NCI-H2107 treated with DMSO at 0.1 percent for 48 hours (cell line): ENCODE measurements around the gene PAXX.
A peak's percentile ranks its signal among the peaks of the same experiment; 100 is the strongest.

Source experiments
- DNase-seq: peaks from one replicate; lab custom pipeline; 2025; ENCODE audit not compliant: unreplicated experiment; lab: John Stamatoyannopoulos, UW

PAXX gene, protein sequence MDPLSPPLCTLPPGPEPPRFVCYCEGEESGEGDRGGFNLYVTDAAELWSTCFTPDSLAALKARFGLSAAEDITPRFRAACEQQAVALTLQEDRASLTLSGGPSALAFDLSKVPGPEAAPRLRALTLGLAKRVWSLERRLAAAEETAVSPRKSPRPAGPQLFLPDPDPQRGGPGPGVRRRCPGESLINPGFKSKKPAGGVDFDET

DNA sequence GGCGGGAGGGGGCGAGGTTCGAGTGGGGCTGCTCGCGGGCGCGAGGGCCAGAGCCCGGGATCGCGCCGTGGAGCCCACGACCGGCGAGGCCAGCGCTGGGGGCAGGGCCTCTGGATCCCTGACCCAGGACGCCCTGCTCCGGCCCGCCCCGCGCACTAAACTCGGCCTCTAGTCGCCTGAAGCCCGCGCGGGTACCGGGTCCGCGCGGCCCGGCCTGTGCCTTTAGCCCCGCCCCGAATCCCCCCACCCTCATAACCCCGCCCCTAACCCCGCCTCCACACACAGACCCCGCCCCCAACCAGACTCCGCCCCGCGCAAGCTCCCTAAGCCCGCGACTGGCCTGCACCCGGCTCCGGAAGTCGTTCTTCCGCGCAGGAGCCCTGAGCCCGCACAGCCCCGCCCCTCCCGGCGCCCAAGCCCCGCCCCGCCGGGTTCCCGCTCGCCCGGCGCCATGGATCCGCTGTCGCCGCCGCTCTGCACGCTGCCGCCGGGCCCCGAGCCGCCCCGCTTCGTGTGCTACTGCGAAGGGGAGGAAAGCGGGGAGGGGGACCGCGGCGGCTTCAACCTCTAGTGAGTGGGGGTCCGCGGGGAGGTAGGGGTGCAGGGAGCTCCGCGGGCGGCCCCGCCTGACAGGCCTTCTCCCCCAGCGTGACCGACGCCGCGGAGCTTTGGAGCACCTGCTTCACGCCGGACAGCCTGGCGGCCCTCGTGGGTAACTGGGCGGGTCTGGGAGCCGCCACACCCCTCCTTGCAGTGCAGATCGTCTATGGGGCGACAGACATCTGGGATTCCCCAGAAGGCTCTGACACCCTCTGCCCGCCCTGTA lies at the start of gene PAXX:
Gene PAXX, plus strand, starts transcription at position 430 of the 826 bp plus-strand sequence. Its CDS starts 22 bp downstream, at position 452.
- peak; percentile 59 for DNase-seq

DNA sequence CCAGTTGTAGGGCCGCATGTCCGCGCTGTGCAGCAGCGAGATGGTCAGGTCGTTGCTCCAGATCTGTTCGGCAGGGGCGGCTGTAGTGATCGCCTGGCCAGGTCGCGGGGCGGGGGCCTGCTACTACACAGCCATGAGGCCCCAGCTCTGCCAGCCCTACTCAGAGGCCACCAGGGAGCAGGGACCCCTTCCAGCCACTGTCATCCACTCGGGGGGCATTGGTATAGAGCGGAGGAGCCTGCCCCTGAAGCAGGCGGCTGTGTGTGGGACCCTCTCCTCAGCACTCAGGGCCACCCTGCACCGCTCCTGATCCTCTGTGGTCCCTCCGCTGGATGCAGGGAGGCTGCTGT lies 49.4 kb upstream of the PAXX start:
- no peak for DNase-seq

DNA sequence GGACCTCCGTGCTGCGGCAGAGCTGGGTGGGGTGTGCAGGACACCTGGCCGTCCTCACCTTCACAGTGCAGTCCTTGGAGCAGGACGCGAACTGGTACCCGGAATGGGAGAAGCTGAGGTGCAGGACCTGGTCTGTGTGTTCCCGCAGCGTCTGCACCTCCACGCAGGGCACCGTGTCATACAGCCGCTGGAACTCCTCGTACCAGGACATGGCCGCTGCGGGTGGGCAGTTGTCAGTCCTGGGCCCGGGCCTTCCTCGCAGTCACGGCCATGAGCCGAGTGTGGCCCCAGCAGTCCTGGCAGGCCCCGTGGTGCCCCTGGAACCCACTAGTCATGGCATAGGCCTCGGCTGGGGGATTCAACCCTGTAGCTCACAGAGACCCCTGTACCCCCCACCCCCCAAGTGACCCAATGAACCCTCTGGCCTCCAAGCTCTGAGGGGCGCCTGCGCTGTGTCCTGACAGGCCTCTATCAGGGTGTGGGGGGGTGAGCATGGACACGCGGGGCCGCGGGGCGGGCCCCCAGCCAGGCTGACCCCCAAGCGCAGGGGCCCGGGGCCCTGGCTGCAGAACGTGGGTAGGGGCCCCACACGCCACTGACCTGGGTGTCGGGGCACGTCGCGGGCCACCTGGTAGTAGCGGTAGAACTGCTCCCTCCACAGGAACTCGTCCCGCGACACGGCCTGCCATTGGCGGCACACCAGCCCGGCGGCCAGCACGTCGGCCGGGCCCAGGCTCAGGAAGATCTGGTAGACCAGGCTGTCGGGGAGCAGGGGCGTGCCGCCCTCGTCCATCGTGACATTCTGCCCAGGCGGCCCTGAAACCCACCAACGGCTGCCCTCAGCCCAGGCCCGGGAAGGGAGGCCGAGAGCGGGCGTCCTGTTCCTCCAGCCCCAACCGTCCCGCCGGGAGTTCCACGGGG lies 48.7 kb upstream of the PAXX start:
- DNase-seq = no peak

DNA sequence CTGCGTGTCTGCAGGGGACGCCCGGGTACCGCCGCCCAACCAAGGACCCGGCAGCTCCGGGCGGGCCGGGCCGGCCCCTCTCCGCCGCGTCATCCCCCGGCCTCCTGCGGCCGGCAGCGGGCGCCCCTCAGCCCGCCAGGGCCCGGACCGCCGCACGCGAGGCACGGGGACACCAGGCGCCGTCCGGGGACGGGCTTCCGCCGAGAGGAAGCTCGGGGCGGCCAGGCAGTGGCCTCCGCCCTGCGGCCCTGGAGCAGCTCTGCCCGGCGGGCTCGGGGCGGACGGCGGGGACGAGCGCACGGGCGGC lies 48.1 kb upstream of the PAXX start:
- DNase-seq = no peak

DNA sequence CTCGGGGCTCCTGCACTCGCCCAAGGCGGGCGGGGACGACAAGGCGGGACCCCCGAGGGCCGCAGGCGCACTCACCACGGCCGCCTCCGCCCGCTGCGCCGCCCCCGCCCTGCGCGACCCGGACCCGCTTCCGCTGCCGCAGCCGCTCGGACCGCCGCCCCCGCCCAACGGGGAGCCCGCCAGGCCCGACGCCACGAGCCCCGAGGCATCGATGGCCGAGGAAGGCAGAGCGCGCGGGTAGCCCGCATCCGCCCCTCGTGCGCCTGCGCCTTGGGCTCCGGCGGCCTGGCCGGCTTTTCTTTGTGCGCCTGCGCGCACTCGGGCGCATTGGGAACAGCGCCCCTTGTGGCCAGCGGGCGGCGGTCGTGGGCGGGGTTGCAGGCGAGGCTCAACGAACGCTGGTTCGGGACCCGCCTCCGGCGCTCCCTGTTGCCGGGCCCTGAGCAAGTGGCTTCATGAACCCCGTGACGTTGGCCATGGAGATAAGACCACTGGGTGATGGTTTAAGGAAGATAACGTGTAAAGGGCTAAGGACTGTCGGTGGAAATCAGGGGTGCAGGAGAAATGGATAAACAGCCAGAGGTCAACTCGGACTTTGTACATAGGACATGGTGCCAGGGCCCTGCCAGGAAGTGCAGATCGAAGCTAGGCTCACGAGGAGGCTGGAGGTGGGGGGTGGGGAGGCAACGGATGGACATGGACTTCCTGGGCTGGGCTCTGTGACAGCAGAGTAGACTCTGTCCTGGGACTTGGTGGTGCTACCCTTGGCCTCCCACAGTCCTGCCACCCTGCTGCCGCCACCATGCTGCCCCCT lies 47.5 kb upstream of the PAXX start, which contains the start of the genes C8G and FBXW5:
Gene C8G, plus strand, starts transcription at position 725 of the 814 bp plus-strand sequence. Its CDS starts 78 bp downstream, at position 803.
Gene FBXW5, minus strand, starts transcription at position 220 of the 814 bp plus-strand sequence. CDS start 655 bp downstream, outside the sequence.
- peak; percentile 65 for DNase-seq

DNA sequence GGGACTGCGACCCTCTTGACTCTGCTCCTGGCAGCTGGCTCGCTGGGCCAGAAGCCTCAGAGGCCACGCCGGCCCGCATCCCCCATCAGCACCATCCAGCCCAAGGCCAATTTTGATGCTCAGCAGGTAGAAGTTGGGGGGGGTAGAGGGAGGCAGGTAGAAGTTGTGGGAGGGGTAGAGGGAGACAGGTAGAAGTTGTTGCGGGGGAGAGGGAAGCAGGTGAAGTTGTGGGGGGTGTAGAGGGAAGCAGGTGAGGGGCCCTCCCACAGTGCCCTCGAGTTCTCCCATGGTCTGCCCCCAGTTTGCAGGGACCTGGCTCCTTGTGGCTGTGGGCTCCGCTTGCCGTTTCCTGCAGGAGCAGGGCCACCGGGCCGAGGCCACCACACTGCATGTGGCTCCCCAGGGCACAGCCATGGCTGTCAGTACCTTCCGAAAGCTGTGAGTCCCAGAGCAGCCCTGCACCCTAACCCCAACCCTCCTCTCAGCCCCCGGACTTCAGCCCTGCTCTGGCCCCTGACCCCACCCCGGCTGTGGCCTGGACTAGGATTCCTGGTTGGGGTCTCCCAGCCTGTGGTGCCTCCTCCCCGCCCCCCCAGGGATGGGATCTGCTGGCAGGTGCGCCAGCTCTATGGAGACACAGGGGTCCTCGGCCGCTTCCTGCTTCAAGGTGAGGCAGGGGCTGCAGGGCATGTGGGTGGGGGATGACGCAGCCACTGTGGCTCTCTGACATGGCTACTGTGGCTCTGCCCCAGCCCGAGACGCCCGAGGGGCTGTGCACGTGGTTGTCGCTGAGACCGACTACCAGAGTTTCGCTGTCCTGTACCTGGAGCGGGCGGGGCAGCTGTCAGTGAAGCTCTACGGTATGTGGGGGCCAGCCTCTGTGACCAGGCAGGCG lies 46.6 kb upstream of the PAXX start:
- no peak for DNase-seq

DNA sequence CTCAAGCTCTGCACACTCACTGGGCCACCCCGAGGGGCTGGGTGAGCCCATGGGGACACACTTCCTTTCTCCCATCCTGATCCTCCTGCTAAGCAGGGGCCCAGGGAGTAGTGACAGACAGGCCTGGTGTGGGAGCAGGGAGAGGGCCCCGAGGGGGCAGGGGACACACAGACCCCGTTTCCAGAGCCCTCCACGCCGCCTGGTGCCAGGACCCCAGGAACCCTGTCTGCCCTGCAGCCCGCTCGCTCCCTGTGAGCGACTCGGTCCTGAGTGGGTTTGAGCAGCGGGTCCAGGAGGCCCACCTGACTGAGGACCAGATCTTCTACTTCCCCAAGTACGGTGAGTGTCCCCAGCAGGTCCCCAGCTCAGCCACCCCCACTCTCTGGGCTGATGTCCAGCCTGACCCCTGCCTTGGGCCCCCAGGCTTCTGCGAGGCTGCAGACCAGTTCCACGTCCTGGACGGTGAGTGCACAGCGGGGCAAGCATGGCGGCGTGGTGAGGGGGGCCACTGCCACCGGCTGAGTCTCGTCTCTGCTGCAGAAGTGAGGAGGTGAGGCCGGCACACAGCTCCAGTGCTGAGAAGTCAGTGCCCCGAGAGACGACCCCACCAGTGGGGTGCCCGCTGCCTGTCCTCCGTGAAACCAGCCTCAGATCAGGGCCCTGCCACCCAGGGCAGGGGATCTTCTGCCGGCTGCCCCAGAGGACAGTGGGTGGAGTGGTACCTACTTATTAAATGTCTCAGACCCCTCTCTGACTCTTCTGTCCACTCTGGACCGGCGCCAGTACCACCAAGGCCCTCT lies 45.8 kb upstream of the PAXX start:
- no peak for DNase-seq

DNA sequence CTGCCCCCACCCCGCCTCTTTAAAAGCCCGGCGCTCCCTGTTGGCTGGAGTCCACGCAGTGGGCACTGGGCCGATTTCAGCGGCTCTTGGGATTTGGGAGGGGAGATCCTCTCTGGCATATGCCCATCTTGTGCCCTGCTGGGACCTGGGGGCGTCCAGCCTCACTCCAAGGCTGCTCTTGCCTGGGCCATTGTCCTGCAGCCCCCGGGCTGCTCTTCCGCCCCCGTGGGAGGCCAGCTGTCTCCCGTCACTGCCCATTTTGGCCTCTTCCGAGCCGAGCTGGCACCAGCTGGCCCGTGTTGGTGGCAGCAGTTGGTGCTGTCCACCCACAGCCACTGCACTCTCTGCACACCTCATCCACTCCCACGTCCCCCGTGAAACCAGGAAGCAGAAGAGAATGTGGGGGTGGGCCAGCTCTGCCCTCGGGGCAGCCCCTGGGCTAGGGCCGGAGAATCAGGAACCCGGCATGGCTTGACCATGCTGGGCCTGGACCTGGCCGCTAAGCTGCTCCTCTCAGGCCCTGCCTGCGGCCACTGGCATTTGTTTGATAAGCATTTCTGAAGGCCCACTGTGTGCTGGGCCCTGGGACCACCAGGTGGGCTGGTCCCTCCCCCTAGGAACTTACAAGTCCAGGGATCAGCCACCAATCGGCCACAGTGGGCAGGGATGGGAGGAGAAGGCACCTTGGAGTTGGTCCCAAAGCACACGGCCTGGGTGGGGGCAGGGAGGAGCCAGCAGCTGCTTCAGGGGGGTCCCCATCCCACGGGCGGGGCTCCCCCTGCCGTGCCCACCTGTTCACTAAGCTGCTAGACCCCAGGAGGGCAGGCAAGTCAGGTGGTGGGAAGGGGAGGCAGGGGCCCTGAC lies 45.0 kb upstream of the PAXX start:
- DNase-seq = no peak

DNA sequence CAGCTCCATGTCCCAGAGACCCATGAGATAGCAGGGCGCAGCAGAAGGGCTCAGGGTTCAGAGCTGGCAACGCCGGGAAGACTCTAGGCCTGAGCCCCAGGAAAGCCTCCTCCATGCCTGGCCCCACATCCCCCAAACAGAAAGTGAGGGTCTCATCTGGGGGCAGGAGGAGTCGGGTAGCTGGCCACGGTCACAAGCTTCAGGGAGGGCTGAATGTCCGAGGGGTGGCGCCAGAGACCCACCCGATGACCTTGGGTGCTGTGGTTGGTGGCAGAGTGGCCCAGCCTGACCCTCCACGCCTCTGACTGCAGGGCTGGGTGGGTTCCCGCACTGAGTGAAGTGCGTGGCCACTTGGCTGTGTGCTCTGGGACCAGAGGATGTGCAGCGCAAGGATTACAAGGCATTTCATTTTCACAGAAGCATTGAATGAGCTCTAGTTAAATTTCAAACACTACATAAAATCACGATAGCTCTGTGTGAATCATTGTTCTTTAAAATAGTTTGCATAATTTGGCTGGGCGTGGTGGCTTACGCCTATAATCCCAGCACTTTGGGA lies 44.2 kb upstream of the PAXX start:
- no peak for DNase-seq

DNA sequence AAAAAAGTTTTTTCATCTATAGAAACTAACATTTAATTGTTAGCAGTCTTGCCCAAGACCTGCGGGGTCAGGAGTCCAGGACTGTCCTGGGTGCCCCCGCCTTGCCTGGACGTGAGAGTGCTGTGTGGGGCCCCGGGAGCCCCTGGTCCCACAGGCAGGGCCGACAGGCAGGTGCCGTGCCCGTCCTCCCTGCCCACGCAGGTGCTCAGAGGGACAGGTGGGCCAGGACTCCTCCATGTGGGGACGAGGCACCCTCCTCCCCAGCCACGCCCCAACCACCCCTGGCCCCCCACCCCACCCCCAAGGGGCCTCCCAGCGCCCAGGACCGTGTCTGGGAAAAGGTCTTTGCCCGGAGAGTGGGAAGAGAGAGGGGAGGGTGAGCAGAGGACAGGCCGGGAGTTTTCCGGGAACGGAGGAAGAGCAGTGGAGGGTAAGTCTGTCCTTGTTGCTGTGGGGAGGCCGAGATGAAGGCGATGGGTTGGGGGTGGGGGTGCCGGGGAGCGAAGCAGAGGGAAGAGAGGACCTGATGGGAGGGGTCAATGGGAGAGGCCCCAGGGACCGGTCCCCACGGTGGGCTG lies 42.9 kb upstream of the PAXX start:
- peak; percentile 46 for DNase-seq

DNA sequence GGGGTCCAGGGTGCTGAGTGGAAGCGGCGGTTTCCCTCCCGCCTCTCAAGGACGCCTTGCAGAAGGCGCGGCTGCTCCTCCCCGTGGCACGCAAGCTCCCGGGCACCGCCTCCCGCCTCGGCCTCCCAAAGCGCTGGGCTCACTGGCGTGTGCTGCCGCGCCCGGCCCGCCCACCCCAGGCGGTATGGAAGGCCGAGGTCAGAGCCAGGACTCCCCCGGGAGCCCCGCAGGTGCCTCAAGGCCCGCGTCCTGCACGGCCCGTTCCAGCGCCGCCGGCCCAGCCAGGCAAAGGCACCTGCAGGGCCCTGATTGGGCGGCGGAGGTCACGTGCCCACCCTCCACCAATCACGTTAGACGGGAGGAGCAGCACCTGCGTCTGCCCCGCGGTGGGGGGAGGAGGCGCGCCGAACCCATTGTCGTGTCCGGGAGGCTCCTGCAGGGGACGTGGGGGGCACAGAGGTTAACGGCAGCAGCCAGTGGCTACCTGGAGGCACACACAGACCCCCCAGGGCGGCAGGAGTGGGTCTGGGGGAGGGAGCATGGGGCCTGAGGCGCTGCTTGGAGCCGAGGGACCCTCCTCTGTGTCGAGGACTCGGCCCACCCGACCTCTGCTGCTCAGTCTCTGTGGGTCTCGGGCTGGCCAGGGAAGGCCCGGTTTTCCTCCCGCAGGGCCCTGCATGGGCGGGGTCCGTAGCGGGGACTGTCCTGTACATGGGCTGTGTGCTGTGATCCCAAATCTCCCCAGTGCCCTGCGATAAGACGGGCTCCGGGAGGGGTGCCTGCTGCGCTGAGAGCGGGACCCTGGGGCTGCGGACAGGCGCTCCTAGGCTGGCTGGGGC lies 42.2 kb upstream of the PAXX start:
- DNase-seq = peak; percentile 84

DNA sequence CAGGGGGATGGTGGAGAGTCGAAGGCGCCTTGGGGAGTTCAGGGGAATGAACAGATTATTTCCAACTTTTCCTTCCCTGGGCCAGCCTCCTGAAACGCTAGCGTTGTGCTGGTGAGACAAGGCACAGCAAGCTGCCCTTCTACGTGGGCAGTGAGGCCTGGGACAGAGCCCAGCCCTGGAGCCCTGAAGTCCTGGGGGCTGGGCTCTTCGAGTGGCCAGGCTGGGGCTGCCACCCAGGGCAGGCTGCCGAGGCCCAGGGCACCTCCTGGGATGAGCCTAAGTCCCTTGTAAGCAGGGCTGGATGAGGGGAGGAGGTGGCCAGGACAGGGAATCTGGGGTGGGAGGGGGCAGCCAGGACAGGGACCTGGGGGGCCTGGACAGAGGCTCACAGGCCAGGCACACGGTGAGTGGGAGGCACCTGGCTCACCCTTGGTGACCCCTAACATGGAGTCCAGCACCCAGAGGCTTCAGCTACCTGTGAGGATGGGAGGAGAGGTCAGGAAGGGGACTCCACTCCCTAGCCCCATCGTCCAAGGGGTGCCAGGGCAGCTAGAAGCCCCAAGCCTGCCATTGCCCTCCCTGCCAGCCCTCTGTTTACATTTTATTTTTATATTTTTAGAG lies 41.5 kb upstream of the PAXX start:
- DNase-seq = no peak

DNA sequence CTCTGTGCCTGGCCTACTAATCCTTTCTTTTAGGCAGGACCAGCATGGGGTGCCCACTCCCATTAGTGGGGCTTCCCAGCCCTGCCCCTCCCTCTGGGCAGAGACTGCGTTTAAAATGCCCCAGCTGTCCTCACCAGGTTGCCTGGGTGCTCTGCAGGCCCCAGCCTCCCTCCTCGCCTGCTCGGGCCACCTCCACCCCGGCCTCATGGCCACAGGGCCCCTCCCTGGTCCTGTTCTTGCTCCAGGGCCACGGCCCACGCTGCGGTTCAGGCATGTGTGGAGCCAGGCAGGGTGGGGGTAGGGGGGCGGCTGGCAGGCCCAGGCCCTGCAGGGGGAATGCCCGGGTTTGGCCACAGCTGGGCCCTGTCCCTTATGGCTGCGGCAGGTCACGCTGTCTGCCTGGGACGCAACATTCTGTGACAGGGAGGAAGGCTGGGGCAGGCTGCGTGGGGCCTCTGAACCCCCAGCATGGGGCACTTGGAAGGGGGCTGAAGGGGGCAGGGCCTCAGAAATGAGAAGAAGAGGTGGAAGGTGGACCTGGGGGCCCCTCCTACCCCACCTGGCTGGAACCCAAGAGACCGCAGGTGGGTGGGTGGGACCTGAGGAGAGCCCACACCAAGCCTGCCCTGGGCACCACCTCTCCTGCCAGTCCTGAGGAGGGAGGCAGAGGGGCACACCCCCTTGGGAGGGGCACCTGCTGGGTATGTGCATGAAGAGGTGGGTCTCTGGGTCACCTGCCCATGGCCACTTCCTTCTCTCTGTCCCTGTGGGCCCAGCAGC lies 40.5 kb upstream of the PAXX start, which contains the start of gene LCN12:
Gene LCN12, plus strand, starts transcription at position 733 of the 780 bp plus-strand sequence. CDS start 55 bp downstream, outside the sequence.
- DNase-seq = no peak

DNA sequence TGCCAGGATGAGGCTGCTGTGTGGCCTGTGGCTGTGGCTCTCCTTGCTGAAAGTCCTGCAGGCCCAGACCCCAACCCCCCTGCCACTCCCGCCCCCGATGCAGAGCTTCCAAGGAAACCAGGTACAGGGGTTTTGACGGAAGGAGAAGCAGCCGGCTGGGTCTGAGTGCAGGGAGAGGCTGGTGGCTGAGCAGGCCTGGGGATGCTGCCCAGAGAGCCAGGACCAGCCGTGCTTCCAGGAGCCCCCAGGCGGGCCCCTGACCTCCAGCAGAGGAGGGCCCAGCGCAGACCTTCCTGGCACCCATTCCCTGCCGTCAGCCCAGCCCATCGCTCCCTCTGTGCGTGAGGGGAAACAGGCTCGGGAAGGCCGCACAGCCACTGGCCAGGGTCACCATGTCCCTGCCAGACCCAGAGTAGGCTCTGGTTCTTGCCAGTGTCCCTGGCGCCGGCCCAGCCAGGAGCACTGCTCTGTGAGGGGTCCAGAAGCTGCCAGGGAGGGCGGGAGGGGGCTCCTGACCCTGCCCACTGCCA lies 39.8 kb upstream of the PAXX start:
- no peak for DNase-seq
